Brain microvascular endothelial cell (primary cell): ENCODE results near the gene FRMD4B.

Experiments used
- DNase-seq: peaks from one replicate; pipeline ENCODE4 v3.0.0-alpha.2; 2020
- H3K27ac ChIP-seq: fragments of 250-450 bp; sonication (Bioruptor Pico); 2 replicates; pipeline ENCODE4 v1.5.1; 2020; ENCODE audit warnings: mild to moderate bottlenecking, moderate library complexity
- H3K27me3 ChIP-seq: fragments of 250-450 bp; sonication (Bioruptor Pico); replicated peaks from 2 replicates; pipeline ENCODE4 v1.5.1; 2020; ENCODE audit warnings: mild to moderate bottlenecking
- H3K36me3 ChIP-seq: fragments of 250-450 bp; sonication (Bioruptor Pico); replicated peaks from 2 replicates; pipeline ENCODE4 v1.5.1; 2020; ENCODE audit warnings: mild to moderate bottlenecking
- H3K4me3 ChIP-seq: 2 replicates; pipeline ENCODE4 v1.5.1; 2011; ENCODE audit warnings: low read depth, mild to moderate bottlenecking, control low read depth, low read length, moderate library complexity
- CTCF ChIP-seq: IDR thresholded peaks from 2 replicates; pipeline ENCODE4 v1.5.1; 2011; ENCODE audit warnings: low read depth, mild to moderate bottlenecking, moderate library complexity, low read length, control low read depth, inconsistent platforms; ENCODE audit errors: missing control alignments
- in situ Hi-C: cut with HindIII; loops from 2 replicates; pipeline ENCODE4 v1.10.0; 2017; ENCODE audit warnings: low sequenced_read_pairs, low pct_ligation_motif_present

FRMD4B gene

GRCh38 chr3:69332934-69333333, 53.0 kb downstream of the FRMD4B start:
- no peak for TF ChIP-seq CTCF
- no peaks in the 10 kb centered on the region for H3K36me3 ChIP-seq
- no peaks in the 10 kb centered on the region for H3K27me3 ChIP-seq
- no peak overlapping the region for H3K27ac ChIP-seq
- DNase-seq = no peak
- no peak overlapping the region for H3K4me3 ChIP-seq
- in situ Hi-C loops = no loop called here

GRCh38 chr3:69330891-69331400, 54.9 kb downstream of the FRMD4B start:
- Histone ChIP-seq H3K36me3 (no peaks in the 10 kb centered on the region), H3K27me3 (no peaks in the 10 kb centered on the region), H3K27ac (no peak overlapping the region), H3K4me3 (no peak overlapping the region)
- DNase-seq = no peak
- in situ Hi-C loops = no loop called here
- TF ChIP-seq CTCF = no peak

- Histone ChIP-seq H3K36me3 (no peaks in the 10 kb centered on the region), H3K27ac (no peak overlapping the region), H3K27me3 (no peaks in the 10 kb centered on the region), H3K4me3 (no peak overlapping the region)
- peak; percentile 69 for DNase-seq
- TF ChIP-seq CTCF = no peak
- in situ Hi-C loops = no loop called here
Measured at GRCh38 chr3:69329892-69330291, 56.0 kb downstream of the FRMD4B start.

GRCh38 chr3:69328963-69329302, 57.0 kb downstream of the FRMD4B start:
- Histone ChIP-seq H3K27ac (no peak overlapping the region), H3K36me3 (no peaks in the 10 kb centered on the region), H3K4me3 (no peak overlapping the region), H3K27me3 (no peaks in the 10 kb centered on the region)
- no peak for TF ChIP-seq CTCF
- in situ Hi-C loops = no loop called here
- no peak for DNase-seq

GRCh38 chr3:69328103-69328962, 57.6 kb downstream of the FRMD4B start:
- no peak for TF ChIP-seq CTCF
- Histone ChIP-seq H3K36me3 (no peaks in the 10 kb centered on the region), H3K27me3 (no peaks in the 10 kb centered on the region), H3K27ac (no peak overlapping the region), H3K4me3 (no peak overlapping the region)
- in situ Hi-C loops = no loop called here
- no peak for DNase-seq
